GM21786 (cell line): ENCODE data around the gene OARD1.

ENCODE experiments used
- ATAC-seq: cut with Tn5 transposase; IDR thresholded peaks from one replicate; pipeline ENCODE4 v1.9.1; 2021; ENCODE audit not compliant: unreplicated experiment

The OARD1 gene

DNA sequence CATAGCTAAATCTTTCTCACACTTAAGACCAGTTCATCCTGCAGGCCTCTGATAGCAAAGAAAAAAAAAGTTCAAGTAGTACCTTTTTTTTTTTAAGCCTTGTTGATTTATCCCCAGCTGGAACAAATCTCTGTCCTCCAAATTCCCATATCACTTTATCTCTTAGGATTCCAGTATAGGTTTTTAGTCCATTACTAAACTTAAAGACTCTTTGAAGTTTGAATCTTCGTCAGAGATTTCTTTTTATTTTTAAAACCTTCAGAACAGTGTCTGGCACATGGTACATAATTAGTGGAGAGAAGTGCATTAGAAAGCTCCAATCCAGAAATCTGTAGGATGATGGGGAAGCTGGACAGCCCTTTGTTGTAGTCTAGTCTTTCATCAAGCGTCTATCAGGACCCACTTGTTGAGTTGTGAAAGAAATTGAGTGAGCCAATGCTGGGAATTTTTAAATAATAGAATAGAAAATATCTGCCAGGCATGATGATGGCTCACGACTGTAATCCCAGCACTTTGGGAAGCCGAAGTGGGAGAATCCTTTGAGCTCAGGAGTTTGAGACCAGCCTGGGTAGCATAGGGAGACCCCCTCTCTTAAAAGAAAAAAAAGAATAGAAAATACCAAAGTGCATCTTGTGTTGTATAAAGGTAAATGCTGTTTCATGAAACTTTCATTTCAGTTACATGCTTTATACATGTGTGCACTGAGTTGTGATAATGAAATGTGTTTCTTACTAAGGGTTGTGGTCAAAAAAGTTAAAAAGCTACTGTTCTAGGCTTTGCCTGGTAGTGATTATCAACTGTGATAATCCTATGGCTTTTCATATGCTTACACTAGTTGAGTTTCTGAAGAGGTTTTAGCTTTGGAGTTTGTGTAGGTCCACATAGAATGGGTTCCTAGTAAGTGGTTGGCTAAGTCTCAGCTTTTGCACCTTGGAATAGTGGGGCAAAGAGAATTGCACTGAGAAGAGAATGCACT lies 3.8 kb upstream of the OARD1 start:
- no peak for ATAC-seq

GRCh38 chr6:41074692-41075436 lies 2.7 kb upstream of the OARD1 start:
- no peak for ATAC-seq

GRCh38 chr6:41073968-41074691 lies 2.0 kb upstream of the OARD1 start:
- no peak for ATAC-seq

DNA sequence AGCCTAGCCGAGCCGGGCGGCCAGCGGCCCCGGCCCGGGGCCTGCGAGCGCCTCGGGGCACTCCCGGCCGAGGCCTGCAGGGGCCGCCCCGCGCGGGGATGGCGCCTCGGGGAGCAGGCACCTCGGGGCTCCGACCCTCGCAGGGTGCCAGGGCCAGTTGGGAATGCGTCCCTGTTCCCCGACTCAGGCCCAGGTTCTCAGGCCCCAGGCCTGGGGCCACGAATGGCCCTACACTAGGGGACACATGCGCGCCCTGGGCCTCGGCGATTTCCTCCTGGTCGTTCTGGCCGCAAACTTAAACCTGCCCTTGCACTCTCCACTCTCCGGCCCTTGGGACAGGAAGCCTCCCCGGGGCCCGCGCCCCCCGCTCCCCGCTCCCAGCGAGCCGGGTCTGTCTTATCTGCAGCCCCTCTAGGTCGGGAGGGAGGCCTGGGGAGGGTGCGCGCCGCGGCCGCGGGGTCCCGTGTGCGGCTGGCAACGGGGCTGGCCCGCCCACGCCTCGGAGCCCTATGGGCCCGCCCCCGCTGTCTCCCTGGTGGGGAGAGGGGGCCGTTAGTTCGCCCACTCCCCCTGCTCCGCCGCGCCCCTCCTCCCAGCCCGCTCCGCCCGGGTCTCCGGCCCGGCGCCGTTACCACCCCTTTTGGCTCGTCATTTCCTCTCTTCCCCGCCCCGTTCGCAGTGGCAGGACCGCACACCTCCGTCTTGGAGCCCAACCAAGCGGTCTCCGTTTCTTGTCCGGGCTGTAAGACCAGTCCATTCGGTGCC lies 1.2 kb upstream of the OARD1 start:
- ATAC-seq, result peak; percentile 24

DNA sequence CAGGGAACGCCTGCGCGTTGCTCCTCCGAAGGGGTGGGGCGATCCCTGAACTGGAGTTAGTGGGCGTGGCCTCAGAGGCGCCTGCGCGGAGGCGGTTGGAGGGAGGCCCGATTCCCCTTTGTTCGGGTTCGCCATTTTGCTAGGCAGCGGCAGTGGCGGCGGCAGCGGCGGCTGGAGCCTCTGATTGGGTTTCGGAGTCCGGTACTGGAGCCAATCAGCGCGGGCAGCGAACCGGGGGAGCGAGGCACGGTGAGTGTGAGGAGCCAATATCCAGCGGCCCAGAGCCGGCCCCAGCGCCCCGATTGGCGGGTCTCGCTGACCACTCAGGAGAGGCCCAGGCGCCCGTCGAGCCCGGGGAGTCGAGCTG lies 663 bp upstream of the OARD1 start, which contains the start of gene NFYA:
NFYA (plus strand) TSS at position 139 of the 367 bp plus-strand sequence. CDS start 6,116 bp downstream, outside the sequence.
- peak; percentile 61 for ATAC-seq

DNA sequence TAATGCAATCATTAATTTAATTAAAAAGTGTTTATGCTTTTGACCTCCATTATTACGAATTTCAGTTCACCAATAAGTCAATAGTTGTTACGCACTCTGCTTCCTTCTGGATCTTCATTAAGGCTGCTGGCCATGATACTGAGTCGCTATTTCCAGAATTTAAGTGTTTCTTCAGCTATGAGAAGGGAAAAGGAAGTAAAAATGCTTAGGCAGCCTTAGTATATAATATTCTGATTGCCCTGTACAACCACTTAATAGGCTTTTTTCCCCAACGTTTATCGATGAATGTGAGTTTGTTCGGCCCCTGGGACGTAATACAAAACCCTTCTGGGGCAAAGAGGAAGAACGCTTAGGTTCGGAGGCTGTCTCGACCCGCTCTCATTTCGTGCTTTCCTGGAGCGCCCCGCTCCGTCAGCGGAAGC lies 644 bp downstream of the OARD1 start:
- no peak for ATAC-seq

DNA sequence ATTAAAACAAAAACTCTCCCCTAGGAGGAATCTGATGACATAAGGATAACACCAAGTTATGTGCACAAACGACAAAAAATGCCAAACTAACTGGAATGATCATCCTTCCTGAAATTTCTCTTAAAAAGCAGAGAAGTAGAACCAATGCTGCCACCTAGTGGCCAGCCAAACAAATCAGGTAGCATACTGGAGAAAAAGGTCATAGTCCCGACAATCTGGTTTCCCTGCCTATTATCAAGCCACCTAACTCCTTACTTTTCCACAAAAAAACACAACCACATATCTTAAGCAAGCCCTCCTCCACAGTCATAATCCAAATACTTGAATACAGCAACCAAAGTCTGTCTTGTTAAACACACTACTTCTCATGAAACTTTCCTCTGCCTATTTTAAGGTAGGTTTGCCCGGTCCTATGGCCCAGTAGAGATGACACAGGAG lies 5.3 kb downstream of the OARD1 start:
- no peak for ATAC-seq

- ATAC-seq, result no peak
Measured at GRCh38 chr6:41065550-41066026, 6.6 kb downstream of the OARD1 start.

- ATAC-seq, result no peak
Measured at GRCh38 chr6:41064841-41065240, 7.3 kb downstream of the OARD1 start.

- ATAC-seq, result no peak
Measured at GRCh38 chr6:41063884-41064285, 8.3 kb downstream of the OARD1 start.

DNA sequence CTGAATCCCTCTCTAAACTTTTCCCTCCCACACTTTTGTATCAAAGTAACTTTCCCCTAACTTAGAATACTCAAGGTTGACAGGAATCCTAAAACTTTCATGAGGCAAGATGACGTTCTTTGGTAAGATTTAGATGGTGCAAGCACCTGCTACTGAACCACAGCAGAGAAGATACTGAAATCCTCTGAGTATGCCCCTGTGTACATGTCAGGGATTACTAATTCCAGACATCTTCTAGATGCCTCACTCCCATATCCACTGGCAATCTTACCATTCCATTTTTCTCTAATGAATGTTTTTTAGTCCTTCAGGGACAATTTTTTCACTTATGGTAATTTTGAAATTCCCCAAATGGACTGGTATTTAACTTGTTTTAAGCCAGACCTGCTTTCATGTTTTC lies 10.1 kb downstream of the OARD1 start:
- ATAC-seq, result no peak

DNA sequence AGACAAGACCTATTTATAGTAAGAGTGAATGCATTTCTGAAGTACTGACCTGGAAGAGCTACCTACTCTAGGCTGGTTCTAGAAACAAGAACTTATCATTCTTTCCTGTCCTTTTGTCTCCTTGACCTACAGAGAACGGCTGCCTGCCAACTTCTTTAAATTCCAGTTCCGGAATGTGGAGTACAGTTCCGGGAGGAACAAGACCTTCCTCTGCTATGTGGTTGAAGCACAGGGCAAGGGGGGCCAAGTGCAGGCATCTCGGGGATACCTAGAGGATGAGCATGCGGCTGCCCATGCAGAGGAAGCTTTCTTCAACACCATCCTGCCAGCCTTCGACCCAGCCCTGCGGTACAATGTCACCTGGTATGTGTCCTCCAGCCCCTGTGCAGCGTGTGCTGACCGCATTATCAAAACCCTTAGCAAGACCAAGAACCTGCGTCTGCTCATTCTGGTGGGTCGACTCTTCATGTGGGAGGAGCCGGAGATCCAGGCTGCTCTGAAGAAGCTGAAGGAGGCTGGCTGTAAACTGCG lies 10.9 kb downstream of the OARD1 start:
- ATAC-seq, result no peak

DNA sequence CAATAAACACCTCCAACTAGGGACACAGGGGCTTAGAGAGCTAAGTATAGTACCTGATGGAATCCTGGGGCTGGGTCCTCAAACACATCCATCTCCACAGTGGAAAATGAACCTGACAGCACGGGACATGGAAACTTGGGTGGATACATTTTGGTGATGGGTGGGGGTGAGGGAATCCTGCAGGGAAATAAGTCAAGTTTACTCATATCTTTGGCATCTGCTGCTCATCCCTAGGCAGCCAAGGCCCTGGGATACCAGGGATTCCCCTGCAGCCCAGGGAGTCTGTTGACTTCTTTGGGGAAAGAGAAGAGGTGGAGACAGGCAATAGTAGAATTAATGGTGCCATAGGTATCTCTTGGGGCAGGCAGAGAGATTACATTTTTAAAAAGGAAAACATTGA lies 12.6 kb downstream of the OARD1 start:
- ATAC-seq, result no peak

DNA sequence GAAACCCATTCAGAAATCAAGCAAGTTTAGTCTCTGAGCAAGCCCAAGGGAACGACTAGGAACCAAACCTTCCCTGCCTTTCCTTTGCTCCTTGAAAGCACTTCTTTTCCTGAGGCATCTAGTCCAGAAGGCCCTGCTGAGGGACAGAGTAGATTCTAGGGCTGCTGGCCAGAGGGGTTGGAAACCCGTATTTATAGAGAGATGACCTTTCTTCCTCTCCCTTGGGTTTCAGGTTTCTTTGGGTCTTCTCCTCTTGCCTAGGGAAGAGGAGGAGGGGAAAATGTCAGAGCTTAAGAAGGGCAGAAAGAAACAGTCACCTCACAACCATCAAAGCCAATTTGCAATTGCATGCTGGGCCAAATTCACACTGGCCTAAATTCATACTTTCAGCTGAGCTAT lies 13.4 kb downstream of the OARD1 start:
- ATAC-seq, result no peak

- ATAC-seq, result no peak
Measured at GRCh38 chr6:41056768-41057490, 15.2 kb downstream of the OARD1 start.

DNA sequence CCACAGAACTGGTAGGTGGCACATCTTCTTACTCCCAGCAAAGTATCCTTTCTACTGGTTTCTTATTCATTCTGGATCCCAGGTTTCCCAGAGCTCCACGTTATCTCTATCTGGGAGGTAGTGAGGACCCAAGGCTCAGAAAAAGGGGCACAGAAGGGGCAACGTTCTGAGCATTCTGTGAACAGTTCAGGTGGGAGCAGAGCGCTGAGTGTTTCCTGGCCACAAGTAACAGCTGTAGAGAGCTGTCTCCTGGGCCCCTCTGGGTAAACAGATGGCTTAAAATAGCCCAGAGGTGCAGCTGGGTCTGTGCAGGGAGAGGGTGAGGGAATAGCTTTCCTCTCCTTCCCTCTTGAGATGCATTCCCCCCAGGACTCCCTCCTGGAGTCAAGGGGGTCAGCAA lies 17.0 kb downstream of the OARD1 start:
- ATAC-seq, result no peak

GRCh38 chr6:41054511-41054910 lies 17.6 kb downstream of the OARD1 start:
- no peak for ATAC-seq

GRCh38 chr6:41053041-41053440 lies 19.1 kb downstream of the OARD1 start, which contains the start of gene APOBEC2:
Gene APOBEC2 (plus strand): TSS chr6:41053202. CDS start chr6:41053348, 146 bp downstream.
- ATAC-seq, result no peak

DNA sequence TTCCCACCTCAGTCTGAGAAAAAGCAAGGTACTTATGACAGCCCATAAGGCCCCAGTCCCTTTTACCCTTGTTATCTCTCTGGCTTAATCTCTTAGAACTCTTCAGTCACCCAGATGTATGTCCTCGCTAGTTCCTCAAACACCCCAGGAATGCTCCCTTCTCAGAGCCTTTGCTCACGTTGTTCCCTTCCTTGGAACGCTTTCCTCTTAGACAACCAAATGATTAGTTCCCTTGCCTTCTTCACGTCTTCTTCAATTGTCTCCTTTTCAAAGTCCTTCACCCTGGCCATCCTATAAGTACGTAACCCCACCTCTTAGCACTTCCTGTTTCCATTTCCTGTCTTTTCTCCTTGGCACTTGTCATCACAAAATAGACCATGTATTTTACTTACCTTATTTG lies 20.3 kb downstream of the OARD1 start:
- no peak for ATAC-seq
